Measurements from ENCODE around the gene LAYN. TPM values are rescaled to one million over a fixed set of nuclear protein-coding genes. Genes with fewer than 3 reads are reported as not detected.
A peak's percentile ranks its signal among the peaks of the same experiment; 100 is the strongest.

The LAYN gene
- total RNA-seq, 1 donor from 2014 or later, result 5.3 TPM

DNA sequence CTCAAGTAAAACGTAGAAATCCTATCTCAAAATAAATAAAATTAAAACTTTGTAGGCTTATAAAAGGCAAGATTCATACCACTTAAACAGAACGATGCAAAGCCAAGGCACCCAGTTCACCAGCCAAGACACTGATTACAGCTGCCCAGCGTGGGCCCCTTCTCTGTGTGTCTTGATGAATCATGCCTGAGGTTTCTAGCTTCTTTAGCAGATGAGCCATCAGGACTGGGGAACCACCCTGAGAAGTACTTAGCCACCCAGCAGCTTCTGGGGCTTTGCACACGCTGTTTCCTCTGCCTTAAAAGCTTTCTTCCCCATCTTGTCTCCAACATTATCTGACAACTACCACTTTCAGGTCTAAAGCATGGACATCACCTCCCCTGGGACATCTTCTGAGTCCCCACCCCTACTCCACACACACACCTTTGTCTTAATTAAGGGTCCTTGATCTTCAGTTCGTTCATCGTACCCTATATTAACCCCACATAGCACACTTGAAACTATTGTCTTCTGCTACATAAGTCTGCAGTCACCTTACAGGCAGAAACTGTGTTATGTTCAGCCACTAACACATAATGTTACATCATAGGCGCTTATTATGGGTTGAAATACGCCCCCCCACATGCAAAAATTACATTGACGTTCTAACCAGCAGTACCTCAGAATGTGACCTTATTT lies 8.7 kb upstream of the LAYN start:
- FAIRE-seq (peak; percentile 70), DNase-seq (ENCODE audit: low read depth) (peak; percentile 96)
- H3K36me3 ChIP-seq (ENCODE audit: control insufficient read depth, insufficient read depth, low read length), result no peaks in the 10 kb centered on the region
- no peak overlapping the region for H3K4me3 ChIP-seq (ENCODE audit: low read depth, low read length)
- no peaks in the 10 kb centered on the region for H3K27me3 ChIP-seq (ENCODE audit: control insufficient read depth, insufficient read depth, low read length)
- no peak for TF ChIP-seq CTCF (IDR thresholded peaks at IDR 0.05; ENCODE audit: insufficient read depth, low read length, severe bottlenecking)

DNA sequence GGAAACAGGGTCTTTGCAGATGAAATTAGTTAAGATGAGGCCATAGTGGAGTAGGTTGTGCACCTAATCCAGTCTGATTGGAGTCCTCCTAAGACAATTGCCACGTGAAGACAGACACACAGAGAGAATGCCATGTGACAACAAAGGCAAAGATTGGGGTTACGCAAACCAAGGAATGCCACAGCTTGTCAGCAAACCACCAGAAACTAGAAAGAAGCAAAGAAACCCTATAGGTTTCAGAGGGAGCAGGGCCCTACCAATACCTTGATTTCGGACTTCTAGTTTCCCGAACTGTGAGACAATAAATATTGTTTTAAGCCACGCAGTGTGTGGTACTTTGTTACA lies 8.2 kb upstream of the LAYN start:
- FAIRE-seq, result no peak
- DNase-seq (ENCODE audit: low read depth), result no peak
- Histone ChIP-seq H3K27me3 (ENCODE audit: control insufficient read depth, insufficient read depth, low read length) (no peaks in the 10 kb centered on the region), H3K4me3 (ENCODE audit: low read depth, low read length) (no peak overlapping the region), H3K36me3 (ENCODE audit: control insufficient read depth, insufficient read depth, low read length) (no peaks in the 10 kb centered on the region)
- TF ChIP-seq CTCF (IDR thresholded peaks at IDR 0.05; ENCODE audit: insufficient read depth, low read length, severe bottlenecking), result no peak

DNA sequence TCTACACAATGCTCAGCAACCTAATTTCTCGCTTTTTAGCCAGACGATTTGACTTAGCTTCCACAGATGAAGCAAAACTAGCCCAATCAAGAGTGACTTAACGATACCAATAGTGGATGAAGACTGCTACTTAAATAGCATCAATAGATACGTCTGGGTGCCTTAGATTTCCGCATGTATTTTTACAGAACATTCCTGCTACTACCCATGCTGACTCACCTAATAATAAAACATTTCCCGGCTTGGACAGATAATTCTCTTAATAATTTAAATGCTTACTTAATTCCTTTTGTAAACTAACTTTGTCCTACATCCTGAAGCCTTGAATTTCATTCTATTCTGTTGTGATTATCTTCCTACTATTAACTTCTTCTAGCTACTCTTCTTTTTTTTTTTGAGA lies 5.2 kb upstream of the LAYN start:
- H3K36me3 ChIP-seq (ENCODE audit: control insufficient read depth, insufficient read depth, low read length), result no peaks in the 10 kb centered on the region
- FAIRE-seq (no peak), DNase-seq (ENCODE audit: low read depth) (no peak)
- TF ChIP-seq CTCF (IDR thresholded peaks at IDR 0.05; ENCODE audit: insufficient read depth, low read length, severe bottlenecking), result no peak
- H3K27me3 ChIP-seq (ENCODE audit: control insufficient read depth, insufficient read depth, low read length), result no peaks in the 10 kb centered on the region
- no peak overlapping the region for H3K4me3 ChIP-seq (ENCODE audit: low read depth, low read length)

- Histone ChIP-seq H3K36me3 (ENCODE audit: control insufficient read depth, insufficient read depth, low read length) (no peaks in the 10 kb centered on the region), H3K4me3 (ENCODE audit: low read depth, low read length) (no peak overlapping the region), H3K27me3 (ENCODE audit: control insufficient read depth, insufficient read depth, low read length) (no peaks in the 10 kb centered on the region)
- DNase-seq (ENCODE audit: low read depth), result no peak
- TF ChIP-seq CTCF (IDR thresholded peaks at IDR 0.05; ENCODE audit: insufficient read depth, low read length, severe bottlenecking), result no peak
- FAIRE-seq, result no peak
These were observed 3.1 kb upstream of the LAYN start for GRCh38 chr11:111537336-111537860.

DNA sequence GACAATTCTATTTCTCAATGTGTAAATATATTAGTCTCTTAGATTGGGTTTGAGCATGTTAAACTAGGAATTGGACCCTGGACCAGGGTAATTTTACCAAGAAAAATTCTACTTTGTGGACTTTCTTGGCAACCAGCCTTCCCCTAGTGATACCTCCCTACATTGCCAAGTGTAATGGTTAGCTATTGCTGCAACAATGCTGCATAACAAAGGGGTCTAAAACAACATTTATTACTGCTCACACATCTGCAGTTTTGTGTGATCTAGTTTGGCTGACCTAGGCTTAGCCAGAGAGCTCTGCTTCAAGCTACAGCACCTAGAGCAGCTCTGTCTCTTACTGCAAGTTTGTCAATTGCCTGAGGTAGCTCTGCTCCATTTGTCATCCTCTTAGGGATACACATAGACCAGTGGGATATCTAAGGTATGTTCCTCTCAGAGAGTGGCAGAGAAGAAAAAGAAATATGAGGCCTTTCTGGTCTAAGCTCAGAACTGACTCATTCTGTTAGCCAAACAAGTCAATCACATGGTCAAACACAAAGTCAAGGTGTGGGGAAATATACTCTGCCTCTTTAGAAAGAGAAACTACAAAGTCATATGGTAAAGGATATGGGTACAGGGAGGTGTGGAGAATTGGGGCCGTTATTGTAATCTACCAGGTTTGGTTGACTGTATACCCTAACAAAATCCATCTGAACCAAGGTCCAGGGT lies 2.0 kb upstream of the LAYN start:
- no peaks in the 10 kb centered on the region for H3K27me3 ChIP-seq (ENCODE audit: control insufficient read depth, insufficient read depth, low read length)
- DNase-seq (ENCODE audit: low read depth) (peak; percentile 88), FAIRE-seq (peak; percentile 75)
- TF ChIP-seq CTCF (IDR thresholded peaks at IDR 0.05; ENCODE audit: insufficient read depth, low read length, severe bottlenecking), result no peak
- H3K36me3 ChIP-seq (ENCODE audit: control insufficient read depth, insufficient read depth, low read length), result no peaks in the 10 kb centered on the region
- H3K4me3 ChIP-seq (ENCODE audit: low read depth, low read length), result no peak overlapping the region

All from bronchial epithelial cell (primary cell).